HUES64 (cell line): ENCODE measurements around the gene CST8. TPM values are rescaled to one million over a fixed set of nuclear protein-coding genes. Genes with fewer than 3 reads are reported as not detected.

Source experiments
- H3K27ac ChIP-seq: 2 replicates; pipeline ENCODE4 v1.7.0; 2013; ENCODE audit warnings: low read depth, low read length, inconsistent platforms
- H3K27me3 ChIP-seq: 2 replicates; pipeline ENCODE4 v1.6.1; 2013; ENCODE audit warnings: mild to moderate bottlenecking, low read length; ENCODE audit not compliant: insufficient read depth
- H3K36me3 ChIP-seq: 2 replicates; pipeline ENCODE4 v1.6.1; 2013; ENCODE audit warnings: mild to moderate bottlenecking, low read length; ENCODE audit not compliant: insufficient read depth
- H3K4me1 ChIP-seq: 2 replicates; pipeline ENCODE4 v1.6.1; 2013; ENCODE audit warnings: mild to moderate bottlenecking, low read length, moderate library complexity; ENCODE audit not compliant: insufficient read depth
- H3K4me3 ChIP-seq: 2 replicates; pipeline ENCODE4 v1.5.1; 2013; ENCODE audit warnings: mild to moderate bottlenecking, low read length, moderate library complexity
- H3K9ac ChIP-seq: 2 replicates; pipeline ENCODE4 v1.6.1; 2013; ENCODE audit warnings: mild to moderate bottlenecking, low read depth, low read length
- H3K9me3 ChIP-seq: 2 replicates; pipeline ENCODE4 v1.6.1; 2013; ENCODE audit warnings: low read depth, low read length; ENCODE audit not compliant: insufficient read depth
- WGBS: fragments of 150-250, 120-280 bp; methylation state at CpG from one replicate; pipeline ENCODE4 v1.1.7; 2013; ENCODE audit warnings: missing lambda C conversion rate; 5-methylcytosine and 5-hydroxymethylcytosine counted together
- polyA plus RNA-seq, 2 experiments: library from polyadenylated mRNA; stranded (reverse); fragments of 50-300 nt; gene quantifications; one replicate each; pipeline ENCODE4 v1.2.3, GENCODE V29; 2013

The CST8 gene, protein sequence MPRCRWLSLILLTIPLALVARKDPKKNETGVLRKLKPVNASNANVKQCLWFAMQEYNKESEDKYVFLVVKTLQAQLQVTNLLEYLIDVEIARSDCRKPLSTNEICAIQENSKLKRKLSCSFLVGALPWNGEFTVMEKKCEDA
- not detected for polyA plus RNA-seq (2013, experiment 1 of 2)
- not detected for polyA plus RNA-seq (2013, experiment 2 of 2)

DNA sequence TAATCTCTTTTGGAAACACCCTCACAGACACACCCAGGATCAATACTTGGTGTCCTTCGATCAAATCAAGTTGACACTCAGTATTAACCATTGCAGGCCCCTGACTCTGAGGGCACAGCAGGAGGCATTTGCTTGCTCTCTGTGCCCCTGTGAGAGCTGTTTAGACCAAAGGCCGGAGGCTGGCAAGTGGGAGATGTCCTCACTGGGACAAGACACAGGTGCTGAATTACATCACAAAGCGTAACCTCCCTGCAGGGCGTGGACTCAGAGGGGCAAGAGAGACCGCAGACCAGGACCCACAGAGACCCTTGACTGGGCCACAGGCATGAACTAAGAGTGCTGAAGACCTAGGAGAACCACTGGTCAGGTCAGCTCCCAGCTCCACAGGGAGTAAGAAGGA, at the start of gene CST8:
TSS of gene CST8 (plus strand) at position 301 of the 400 bp plus-strand sequence. CDS start 551 bp downstream, outside the sequence.
- no peak within 1 kb of the TSS for H3K27ac ChIP-seq
- 94% methylated on average over 5 of the region's 5 CpGs for WGBS
- no peaks in the 10 kb centered on the region for H3K27me3 ChIP-seq
- no peaks in the 10 kb centered on the region for H3K4me1 ChIP-seq
- H3K9me3 ChIP-seq = peaks cover 1% of the 10 kb centered on the region; the same call in 1 of the 2 replicates
- H3K9ac ChIP-seq = no peak within 1 kb of the TSS
- H3K4me3 ChIP-seq = no peak within 1 kb of the TSS
- no peaks in the 10 kb centered on the region for H3K36me3 ChIP-seq

DNA sequence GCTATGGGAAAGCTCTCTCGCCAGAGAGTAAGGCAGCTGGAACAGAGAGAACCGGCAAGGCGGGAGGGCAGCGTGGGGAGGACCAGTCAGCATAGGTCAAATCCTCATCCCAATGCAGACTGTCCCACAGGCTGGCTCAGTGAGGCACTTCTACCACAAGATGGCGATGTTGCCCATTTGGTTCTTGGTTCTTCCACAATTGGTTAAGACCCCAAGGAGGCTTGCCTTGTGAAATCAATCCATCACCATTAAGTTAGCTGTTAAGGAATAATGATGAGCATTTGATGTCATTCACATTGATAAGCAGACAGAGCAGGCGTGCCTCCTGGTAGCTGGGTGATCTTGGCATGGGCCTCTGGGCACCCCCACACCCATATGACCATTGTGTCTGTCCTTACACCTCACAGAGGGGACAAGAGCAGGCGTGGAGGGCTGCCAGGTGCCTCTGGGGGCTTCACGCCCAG, 49.0 kb upstream of the CST8 start:
- H3K4me1 ChIP-seq = no peaks in the 10 kb centered on the region
- 28% methylated on average over 8 of the region's 8 CpGs for WGBS
- no peak overlapping the region for H3K9ac ChIP-seq
- no peaks in the 10 kb centered on the region for H3K27me3 ChIP-seq
- no peaks in the 10 kb centered on the region for H3K36me3 ChIP-seq
- no peaks in the 10 kb centered on the region for H3K9me3 ChIP-seq
- H3K27ac ChIP-seq = no peak overlapping the region
- no peak overlapping the region for H3K4me3 ChIP-seq

DNA sequence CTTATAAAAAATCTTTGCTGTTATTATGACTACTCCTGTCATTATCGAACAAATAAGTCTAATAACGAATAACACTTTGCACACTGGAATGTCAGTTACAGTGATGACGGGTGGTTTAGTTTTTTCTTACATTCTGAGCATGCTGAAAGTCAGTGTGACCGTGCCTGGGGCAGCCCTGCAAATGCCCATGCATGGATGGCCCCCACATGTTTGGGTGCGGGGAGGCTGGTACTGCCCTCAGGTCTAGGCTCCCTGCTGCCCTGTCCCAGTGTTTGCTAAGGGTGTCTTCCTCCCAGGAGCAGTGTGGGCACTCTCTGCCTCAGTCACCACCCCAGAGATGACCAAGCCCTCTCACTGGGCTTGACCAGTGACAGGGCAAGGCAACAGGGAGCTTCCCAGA, 48.5 kb upstream of the CST8 start:
- H3K9ac ChIP-seq = no peak overlapping the region
- H3K36me3 ChIP-seq = no peaks in the 10 kb centered on the region
- WGBS = 94% methylated on average over 5 of the region's 5 CpGs
- H3K27me3 ChIP-seq = no peaks in the 10 kb centered on the region
- no peak overlapping the region for H3K4me3 ChIP-seq
- H3K9me3 ChIP-seq = no peaks in the 10 kb centered on the region
- no peaks in the 10 kb centered on the region for H3K4me1 ChIP-seq
- H3K27ac ChIP-seq = no peak overlapping the region

DNA sequence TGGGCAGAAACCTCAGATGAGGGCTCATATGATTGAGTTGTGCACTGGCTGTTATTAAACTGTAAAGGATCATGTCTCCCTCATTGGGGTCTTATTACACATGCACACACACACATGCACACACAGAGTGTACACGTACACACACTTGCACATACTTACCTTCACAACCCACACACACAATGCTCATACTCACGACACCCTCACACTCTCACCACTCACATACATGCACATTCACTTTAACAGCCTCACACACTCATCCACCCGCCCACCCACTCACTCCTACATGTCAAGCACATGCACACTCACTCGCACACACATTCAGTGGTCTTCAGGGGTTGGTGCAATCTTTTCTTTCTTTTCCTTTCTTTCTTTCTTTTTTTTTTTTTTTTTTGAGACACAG, 46.1 kb upstream of the CST8 start:
- WGBS = 92% methylated on average over 4 of the region's 4 CpGs
- Histone ChIP-seq H3K4me1 (no peaks in the 10 kb centered on the region), H3K27me3 (no peaks in the 10 kb centered on the region), H3K36me3 (no peaks in the 10 kb centered on the region), H3K27ac (no peak overlapping the region), H3K9ac (no peak overlapping the region), H3K4me3 (no peak overlapping the region), H3K9me3 (no peaks in the 10 kb centered on the region)

DNA sequence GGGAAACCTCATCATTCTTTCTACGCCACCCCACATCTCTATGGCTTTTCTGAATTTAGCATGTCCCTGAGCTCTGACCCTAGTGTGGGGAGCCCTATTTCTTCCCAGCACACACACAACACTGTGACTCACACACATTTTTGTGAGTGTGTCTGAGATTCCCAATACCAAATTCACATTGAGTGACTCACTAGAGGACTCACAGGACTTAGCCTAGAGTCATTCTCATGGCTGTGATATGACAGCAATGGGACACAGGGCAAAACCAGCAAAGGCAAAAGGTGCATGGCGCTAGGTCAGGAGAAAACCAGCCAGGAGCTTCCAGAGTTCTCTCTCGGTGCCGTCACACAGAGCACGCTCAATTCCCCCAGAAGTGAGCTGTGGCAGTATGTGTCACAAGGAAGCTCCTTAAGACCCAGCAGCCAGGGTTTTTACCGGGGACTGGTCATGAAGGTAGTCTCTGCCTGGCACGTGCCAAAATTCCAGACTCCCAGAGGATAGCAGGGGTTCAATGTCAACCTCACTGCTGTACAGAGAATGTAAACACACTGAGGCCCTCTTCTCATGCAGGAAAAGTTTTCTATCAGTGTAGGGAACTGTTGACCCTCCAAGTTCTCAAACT, 45.2 kb upstream of the CST8 start:
- H3K27ac ChIP-seq = no peak overlapping the region
- no peaks in the 10 kb centered on the region for H3K9me3 ChIP-seq
- H3K36me3 ChIP-seq = no peaks in the 10 kb centered on the region
- WGBS = 91% methylated on average over 7 of the region's 7 CpGs
- H3K4me1 ChIP-seq = no peaks in the 10 kb centered on the region
- H3K4me3 ChIP-seq = no peak overlapping the region
- no peak overlapping the region for H3K9ac ChIP-seq
- H3K27me3 ChIP-seq = no peaks in the 10 kb centered on the region

DNA sequence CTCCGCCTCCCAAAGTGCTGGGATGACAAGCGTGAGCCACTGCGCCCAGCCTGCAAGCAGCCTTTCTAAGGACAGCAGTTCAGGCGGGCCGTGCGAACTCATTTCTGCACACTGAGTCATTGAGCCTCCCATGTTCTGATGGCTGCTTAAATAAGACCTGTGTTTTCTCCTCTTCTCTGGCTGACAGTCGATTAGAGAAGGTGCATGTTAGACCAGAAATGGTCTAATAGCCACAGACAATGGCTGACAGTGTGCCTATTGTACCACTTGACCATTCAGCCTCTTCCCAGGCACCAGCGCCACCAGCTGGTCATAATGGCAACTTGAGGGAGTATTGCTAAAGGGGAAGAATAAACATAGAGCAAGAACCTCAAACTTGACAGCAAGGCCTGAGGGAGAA, 44.4 kb upstream of the CST8 start:
- no peaks in the 10 kb centered on the region for H3K36me3 ChIP-seq
- no peak overlapping the region for H3K4me3 ChIP-seq
- WGBS = 86% methylated on average over 8 of the region's 8 CpGs
- no peaks in the 10 kb centered on the region for H3K27me3 ChIP-seq
- no peak overlapping the region for H3K27ac ChIP-seq
- no peaks in the 10 kb centered on the region for H3K4me1 ChIP-seq
- H3K9me3 ChIP-seq = no peaks in the 10 kb centered on the region
- H3K9ac ChIP-seq = no peak overlapping the region

DNA sequence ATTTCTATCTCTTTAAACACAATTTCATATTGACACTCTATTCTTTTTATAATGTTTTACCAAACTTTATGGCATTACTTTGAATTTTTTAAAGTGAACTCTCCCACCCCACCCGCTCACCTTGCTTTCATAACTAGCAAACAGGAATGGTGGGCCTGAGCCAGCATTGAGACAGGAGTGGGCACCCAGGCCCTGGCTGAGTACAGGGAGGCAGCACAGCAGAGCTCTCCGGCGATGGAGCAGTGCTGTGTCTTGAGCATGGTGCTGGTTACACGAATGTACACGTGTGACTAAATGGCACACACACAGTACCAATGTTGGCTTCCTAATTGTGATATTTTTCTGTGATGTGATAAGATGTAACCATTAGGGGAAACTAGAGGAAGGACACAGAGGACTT, 42.8 kb upstream of the CST8 start:
- 98% methylated on average over 5 of the region's 5 CpGs for WGBS
- no peaks in the 10 kb centered on the region for H3K27me3 ChIP-seq
- H3K27ac ChIP-seq = no peak overlapping the region
- H3K4me3 ChIP-seq = no peak overlapping the region
- no peaks in the 10 kb centered on the region for H3K4me1 ChIP-seq
- H3K9me3 ChIP-seq = no peaks in the 10 kb centered on the region
- no peak overlapping the region for H3K9ac ChIP-seq
- H3K36me3 ChIP-seq = no peaks in the 10 kb centered on the region

DNA sequence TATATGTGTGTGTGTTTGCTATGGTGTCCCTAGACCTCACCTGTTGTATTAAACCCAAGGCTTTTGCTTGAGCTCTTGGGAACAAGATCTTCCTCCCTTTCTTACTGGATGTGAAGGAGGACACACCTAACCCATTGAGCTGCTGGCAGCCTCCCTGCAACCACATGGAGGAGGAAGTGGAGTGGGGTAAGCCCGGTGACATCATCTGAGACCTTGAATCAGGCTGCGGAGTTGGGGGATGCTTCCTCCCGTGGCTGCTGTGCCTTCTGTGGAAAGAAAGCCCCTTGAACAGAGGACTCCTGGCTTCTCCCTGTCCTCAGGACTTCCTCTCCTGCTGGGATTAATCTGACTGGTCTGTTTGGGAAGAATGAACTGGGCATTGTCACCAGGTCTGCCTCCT, 41.5 kb upstream of the CST8 start:
- Histone ChIP-seq H3K27me3 (no peaks in the 10 kb centered on the region), H3K9ac (no peak overlapping the region), H3K27ac (no peak overlapping the region), H3K4me1 (no peaks in the 10 kb centered on the region), H3K4me3 (no peak overlapping the region), H3K9me3 (no peaks in the 10 kb centered on the region), H3K36me3 (no peaks in the 10 kb centered on the region)
- 73% methylated on average over 3 of the region's 3 CpGs for WGBS

DNA sequence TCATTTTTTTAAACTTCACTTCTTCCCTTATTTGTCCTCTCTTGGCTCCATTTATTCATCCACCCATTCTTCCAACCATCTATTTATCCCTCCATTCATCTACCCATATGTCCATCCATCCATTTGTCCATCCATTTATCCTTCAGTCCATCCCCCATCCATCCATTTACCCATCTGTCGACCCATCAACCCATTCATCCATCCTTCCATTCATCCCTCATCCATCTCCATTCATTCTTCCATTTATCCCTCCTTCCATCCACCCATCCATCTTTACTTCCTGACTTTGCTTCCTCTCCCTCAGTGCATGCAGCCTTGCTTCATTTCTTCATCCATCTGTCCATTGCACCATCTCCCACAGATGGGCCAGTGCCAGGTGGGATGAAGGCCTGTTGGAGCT, 40.0 kb upstream of the CST8 start:
- H3K27ac ChIP-seq = no peak overlapping the region
- no peaks in the 10 kb centered on the region for H3K36me3 ChIP-seq
- WGBS = 90% methylated on average over 1 of the region's 1 CpG

DNA sequence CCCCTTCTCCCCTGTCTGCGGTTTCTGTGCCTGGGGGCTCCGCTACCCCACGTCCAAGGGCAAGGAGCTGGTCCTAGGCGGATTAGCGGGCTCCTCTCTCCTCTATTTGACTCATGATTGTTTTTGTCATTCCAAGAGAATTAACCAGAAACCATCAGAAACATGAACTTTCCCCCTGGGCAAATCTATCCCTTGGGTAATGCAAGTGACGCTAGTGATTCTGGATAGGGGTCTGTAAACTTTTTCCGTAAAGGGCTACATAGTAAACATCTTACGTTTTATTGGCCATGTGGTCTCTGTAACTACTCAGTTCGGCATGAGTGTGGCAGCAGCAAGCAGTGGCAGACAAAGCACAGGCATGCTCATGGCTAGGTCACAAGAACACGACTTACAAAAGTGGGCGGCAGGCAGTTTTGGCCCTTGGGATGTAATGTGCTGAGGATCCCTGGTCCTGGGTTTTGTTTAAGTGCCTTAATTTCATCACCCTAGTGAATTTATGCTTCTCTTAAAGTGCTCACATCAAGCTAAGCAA, 38.9 kb upstream of the CST8 start:
- Histone ChIP-seq H3K27ac (no peak overlapping the region), H3K4me1 (no peaks in the 10 kb centered on the region), H3K4me3 (no peak overlapping the region), H3K9me3 (no peaks in the 10 kb centered on the region), H3K9ac (no peak overlapping the region), H3K27me3 (no peaks in the 10 kb centered on the region), H3K36me3 (no peaks in the 10 kb centered on the region)
- 93% methylated on average over 11 of the region's 11 CpGs for WGBS

More for the DNA sequence above, 40.0 kb upstream of the CST8 start:
- Histone ChIP-seq H3K9ac (no peak overlapping the region), H3K9me3 (no peaks in the 10 kb centered on the region), H3K4me1 (no peaks in the 10 kb centered on the region), H3K27me3 (no peaks in the 10 kb centered on the region), H3K4me3 (no peak overlapping the region)

DNA sequence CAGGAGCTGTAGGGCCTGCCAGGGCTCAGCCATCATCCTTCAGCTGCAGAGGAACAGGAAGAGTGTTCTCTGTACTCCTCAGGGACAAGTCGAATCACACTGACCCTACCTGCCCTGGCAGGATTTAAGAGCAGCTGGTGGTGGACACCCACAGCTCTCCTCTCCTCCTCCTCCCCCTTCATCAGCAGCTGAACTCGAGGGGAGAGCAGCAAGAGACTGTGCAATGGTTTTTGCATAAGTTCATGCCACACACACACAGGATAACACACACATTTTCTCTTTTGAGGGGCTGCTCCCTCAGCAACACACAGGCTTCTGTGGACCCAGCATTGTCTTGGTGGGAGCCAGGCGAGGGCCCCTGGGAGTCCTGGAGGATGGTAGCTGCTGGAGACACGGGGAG, 38.1 kb upstream of the CST8 start, which contains the start of gene CST11:
TSS of gene CST11 (minus strand) at position 101 of the 400 bp plus-strand sequence. CDS start at position 36, 65 bp downstream.
- 68% methylated on average over 4 of the region's 4 CpGs for WGBS
- H3K27ac ChIP-seq = no peak within 1 kb of the TSS
- H3K9ac ChIP-seq = no peak within 1 kb of the TSS
- H3K4me1 ChIP-seq = no peaks in the 10 kb centered on the region
- H3K27me3 ChIP-seq = no peaks in the 10 kb centered on the region
- no peaks in the 10 kb centered on the region for H3K9me3 ChIP-seq
- no peak within 1 kb of the TSS for H3K4me3 ChIP-seq
- no peaks in the 10 kb centered on the region for H3K36me3 ChIP-seq
